K562 (cell line): Measurements from ENCODE around the gene AKAP12. TPM values are rescaled to one million over a fixed set of nuclear protein-coding genes. Genes with fewer than 3 reads are reported as not detected.
A peak's percentile ranks its signal among the peaks of the same experiment; 100 is the strongest.

ENCODE experiments used
- ATF1 ChIP-seq, 2 experiments: fragments of 450-650 bp in 1 of 2; IDR thresholded peaks; 2 replicates each; pipeline ENCODE4 v1.6.1; 2016; ENCODE audit warnings: missing compliant biosample characterization in 1 of 2, missing genetic modification characterization in 1 of 2
- BACH1 ChIP-seq: fragments of 200-800 bp; sonication (Bioruptor generic); IDR thresholded peaks from 2 replicates; pipeline ENCODE4 v1.6.1; 2016; ENCODE audit warnings: missing genetic modification characterization, missing compliant biosample characterization
- FOXK1 ChIP-seq: sonication (generic); formaldehyde crosslinking; IDR thresholded peaks from 2 replicates; pipeline ENCODE4 v1.8.0; 2022; ENCODE audit warnings: missing genetic modification reagents, mild to moderate bottlenecking, borderline replicate concordance
- KAT7 ChIP-seq: sonication (generic); formaldehyde crosslinking; IDR thresholded peaks from 2 replicates; pipeline ENCODE4 v1.8.0; 2022; ENCODE audit warnings: missing genetic modification reagents, mild to moderate bottlenecking, borderline replicate concordance
- KDM1A ChIP-seq, 2 experiments: fragments of 450-650 bp; IDR thresholded peaks; 2 replicates each; pipeline ENCODE4 v1.6.1; 2016; ENCODE audit warnings: mild to moderate bottlenecking in 2 of 2
- KDM2B ChIP-seq: fragments of 250-450 bp; sonication (Bioruptor Pico); IDR thresholded peaks from 2 replicates; pipeline ENCODE4 v1.8.0; 2021; ENCODE audit warnings: mild to moderate bottlenecking, moderate library complexity
- MAFF ChIP-seq: IDR thresholded peaks from 2 replicates; pipeline ENCODE4 v1.6.1; 2012; ENCODE audit warnings: low read length, improper control_type of control experiment
- MCM5 ChIP-seq: fragments of 450-650 bp; IDR thresholded peaks from 2 replicates; pipeline ENCODE4 v1.6.1; 2016; ENCODE audit warnings: low read depth
- NFRKB ChIP-seq: fragments of 450-650 bp; IDR thresholded peaks from 2 replicates; pipeline ENCODE4 v1.6.1; 2016; ENCODE audit warnings: low read depth
- RBM25 ChIP-seq: fragments of 200-400 bp; formaldehyde crosslinking; IDR thresholded peaks from 2 replicates; pipeline ENCODE4 v1.6.1; 2018; ENCODE audit warnings: low read length, low read depth, moderate library complexity; ENCODE audit not compliant: severe bottlenecking
- SMAD1 ChIP-seq: fragments of 150-350 bp; IDR thresholded peaks from 2 replicates; pipeline ENCODE4 v1.6.1; 2014; ENCODE audit warnings: low read length, low read depth; ENCODE audit not compliant: partially characterized antibody
- TOE1 ChIP-seq, 2 experiments: fragments of 450-650 bp in 1 of 2; sonication (generic) in 1 of 2; formaldehyde crosslinking in 1 of 2; IDR thresholded peaks; 2 replicates each; pipeline versions ENCODE4 v1.7.1 to v1.8.0; 2016 to 2022; ENCODE audit warnings: borderline replicate concordance in 2 of 2, mild to moderate bottlenecking in 2 of 2, antibody characterized with exemption in 1 of 2, inconsistent platforms in 1 of 2, low read depth in 1 of 2, missing genetic modification reagents in 1 of 2, moderate library complexity in 1 of 2
- XRCC5 ChIP-seq: fragments of 200-400 bp; formaldehyde crosslinking; IDR thresholded peaks from 2 replicates; pipeline ENCODE4 v1.6.1; 2017; ENCODE audit warnings: low read depth, mild to moderate bottlenecking, low read length
- YY1 ChIP-seq, 3 experiments: IDR thresholded peaks; 2 replicates each; pipeline ENCODE4 v1.6.1; 2011; ENCODE audit warnings: low read length in 2 of 3, mild to moderate bottlenecking in 2 of 3, moderate library complexity in 2 of 3, borderline replicate concordance in 1 of 3, control low read depth in 1 of 3, low read depth in 1 of 3; ENCODE audit not compliant: insufficient read depth in 3 of 3, insufficient replicate concordance in 2 of 3, control insufficient read depth in 1 of 3, insufficient read length in 1 of 3; ENCODE audit errors: extremely low read depth in 1 of 3
- ZC3H8 ChIP-seq: fragments of 450-650 bp; IDR thresholded peaks from 2 replicates; pipeline ENCODE4 v1.6.1; 2017
- ZFP1 ChIP-seq: fragments of 450-650 bp; formaldehyde crosslinking; IDR thresholded peaks from 2 replicates; pipeline ENCODE4 v1.4.0; 2020; ENCODE audit warnings: mild to moderate bottlenecking, mixed read lengths
- ZNF764 ChIP-seq: fragments of 250-450 bp; sonication (Bioruptor Pico); IDR thresholded peaks from 2 replicates; pipeline ENCODE4 v1.4.0; 2020; ENCODE audit warnings: low read depth, mild to moderate bottlenecking, moderate library complexity
- polyA plus RNA-seq, 8 experiments: library from polyadenylated mRNA; depleted of rRNA in 4 of 8; stranded (reverse) in 5 of 8; unstranded in 3 of 8; fragments of >200 nt; fragmentation: Nextera tagmentation in 2 of 8; fragmentation: Illumina TruSeq in 1 of 8; extraction: Ambion mirVana in 2 of 8; extraction: Trizol in 1 of 8; gene quantifications; 2 replicates each; pipeline versions ENCODE4 v1.2.1 to v1.2.3, GENCODE V29; 2011 to 2014; ENCODE audit warnings: inconsistent platforms in 1 of 8, missing spikeins in 1 of 8
- total RNA-seq, 7 experiments: library from RNA; depleted of rRNA in 6 of 7; stranded (reverse); fragments of >200 nt in 6 of 7; fragmentation: Illumina TruSeq in 2 of 7; extraction: Trizol in 2 of 7; gene quantifications; 2 replicates each; pipeline versions ENCODE4 v1.2.1 to v1.2.3, GENCODE V29; 2011 to 2021; ENCODE audit warnings: low replicate concordance in 1 of 7
- TF ChIP-seq, protein P1 (sequence below): fragments of 250-450 bp; sonication (Bioruptor Pico); IDR thresholded peaks from 2 replicates; pipeline ENCODE4 v1.8.0; 2021; ENCODE audit warnings: moderate library complexity, mild to moderate bottlenecking, inconsistent platforms
- TF ChIP-seq, protein P2 (sequence below), 2 experiments: fragments of 200-800 bp in 1 of 2; sonication (Bioruptor generic) in 1 of 2; sonication (generic) in 1 of 2; formaldehyde crosslinking in 1 of 2; IDR thresholded peaks in 1 of 2; conservative IDR thresholded peaks in 1 of 2; 2 replicates each; pipeline versions ENCODE4 v1.5.0 to v1.6.1; 2016 to 2020; ENCODE audit warnings: missing compliant biosample characterization in 1 of 2, missing genetic modification characterization in 1 of 2, missing genetic modification reagents in 1 of 2
- TF ChIP-seq, protein P3 (sequence below): fragments of 450-650 bp; formaldehyde crosslinking; conservative IDR thresholded peaks from 2 replicates; pipeline ENCODE4 v1.4.0; 2022; ENCODE audit warnings: mild to moderate bottlenecking, missing genetic modification characterization
- TF ChIP-seq, protein P4 (sequence below), 3 experiments: IDR thresholded peaks in 2 of 3; conservative IDR thresholded peaks in 1 of 3; 2 replicates each; pipeline ENCODE4 v1.5.1; 2011 to 2012; ENCODE audit warnings: low read length in 3 of 3, mild to moderate bottlenecking in 3 of 3, control low read depth in 2 of 3, improper control_type of control experiment in 1 of 3, inconsistent platforms in 1 of 3, low read depth in 1 of 3, mixed read lengths in 1 of 3, moderate library complexity in 1 of 3; ENCODE audit not compliant: insufficient read depth in 2 of 3

Gene AKAP12
- total and polyA plus RNA-seq, 9 of the 15 experiments (the other 6 are each of a cell fraction or from before 2014, with no cell fraction given): 0.08 to 2.0 (median 0.62) TPM

DNA sequence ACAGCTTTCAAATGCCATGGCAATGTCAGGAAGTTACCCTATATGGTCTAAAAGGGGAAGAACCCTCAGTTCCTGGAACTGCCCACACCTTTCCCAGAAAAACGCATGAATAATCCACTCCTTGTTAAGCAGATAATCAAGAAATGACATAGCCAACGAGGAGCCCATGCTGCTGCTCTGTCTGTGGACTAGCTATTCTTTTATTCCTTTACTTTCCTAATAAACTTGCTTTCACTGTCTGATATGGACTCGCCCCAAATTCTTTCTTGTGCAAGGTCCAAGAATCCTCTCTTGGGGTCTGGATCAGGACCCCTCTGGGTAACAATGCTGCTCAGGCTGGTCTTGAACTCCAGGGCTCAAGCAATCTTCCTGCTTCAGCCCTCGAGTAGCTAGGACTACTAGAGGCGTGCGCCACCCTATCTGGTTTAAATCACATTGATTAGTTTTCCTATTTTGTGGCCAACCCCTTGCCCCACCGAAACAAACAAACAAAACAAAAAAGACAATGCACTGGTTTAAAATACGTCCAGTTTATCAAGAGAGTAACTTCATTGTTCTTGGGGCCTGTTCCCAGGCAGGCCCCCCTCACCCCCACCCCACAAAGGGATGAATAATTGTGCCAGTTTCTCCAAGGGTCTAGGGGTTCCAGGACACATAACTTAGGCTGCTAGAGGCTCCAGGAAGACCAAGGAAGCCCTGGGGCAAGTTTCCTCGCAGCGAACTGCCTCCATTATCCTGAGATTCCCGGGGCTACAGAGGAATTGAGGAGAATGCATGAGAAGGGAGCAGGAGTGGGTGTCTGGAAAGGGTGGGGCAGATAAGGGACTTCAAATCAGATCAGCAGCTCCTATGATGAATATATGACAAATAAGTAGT lies 10.1 kb upstream of the AKAP12 start (continued):
- TF ChIP-seq TOE1 (IDR thresholded peaks at IDR 0.05; ENCODE audit: borderline replicate concordance) (0 out of 2 replicates have a peak, but pooled peaks have one; percentile 19), TOE1 (CRISPR knock-in tag; IDR thresholded peaks at IDR 0.05; ENCODE audit: borderline replicate concordance, low read depth) (no peak), MCM5 (no peak), YY1 (IDR thresholded peaks at IDR 0.05; ENCODE audit: borderline replicate concordance in 1 of 3, control insufficient read depth in 1 of 3, extremely low read depth in 1 of 3, insufficient read depth in 3 of 3, insufficient read length in 1 of 3, insufficient replicate concordance in 2 of 3, low read depth in 1 of 3, low read length in 2 of 3) (no peak), RBM25 (no peak), XRCC5 (no peak), FOXK1 (CRISPR knock-in tag) (no peak), NFRKB (0 out of 2 replicates have a peak, but pooled peaks have one; percentile 38), MAFF (no peak), SMAD1 (no peak), ZNF764 (CRISPR knock-in tag) (peak; percentile 44; the same call in 1 of the 2 replicates), BACH1 (peak; percentile 9; the same call in 1 of the 2 replicates), ZC3H8 (no peak), KDM2B (CRISPR knock-in tag) (no peak), ATF1 (CRISPR knock-in tag; IDR thresholded peaks at IDR 0.05) (no peak), ATF1 (tag; IDR thresholded peaks at IDR 0.05) (peak; percentile 69; the same call in 1 of the 2 replicates), ZFP1 (CRISPR knock-in tag) (no peak), KAT7 (CRISPR knock-in tag) (no peak), KDM1A (IDR thresholded peaks at IDR 0.05) (peak in 1 of 2 experiments; percentile 7; a peak in 2 of 4 replicates)
- TF ChIP-seq, protein P1, sequence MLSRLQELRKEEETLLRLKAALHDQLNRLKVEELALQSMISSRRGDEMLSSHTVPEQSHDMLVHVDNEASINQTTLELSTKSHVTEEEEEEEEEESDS (CRISPR knock-in tag): no peak
- TF ChIP-seq, protein P2, sequence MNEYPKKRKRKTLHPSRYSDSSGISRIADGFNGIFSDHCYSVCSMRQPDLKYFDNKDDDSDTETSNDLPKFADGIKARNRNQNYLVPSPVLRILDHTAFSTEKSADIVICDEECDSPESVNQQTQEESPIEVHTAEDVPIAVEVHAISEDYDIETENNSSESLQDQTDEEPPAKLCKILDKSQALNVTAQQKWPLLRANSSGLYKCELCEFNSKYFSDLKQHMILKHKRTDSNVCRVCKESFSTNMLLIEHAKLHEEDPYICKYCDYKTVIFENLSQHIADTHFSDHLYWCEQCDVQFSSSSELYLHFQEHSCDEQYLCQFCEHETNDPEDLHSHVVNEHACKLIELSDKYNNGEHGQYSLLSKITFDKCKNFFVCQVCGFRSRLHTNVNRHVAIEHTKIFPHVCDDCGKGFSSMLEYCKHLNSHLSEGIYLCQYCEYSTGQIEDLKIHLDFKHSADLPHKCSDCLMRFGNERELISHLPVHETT (CRISPR knock-in tag; conservative IDR thresholded peaks at IDR 0.05 in 1 of 2, IDR thresholded peaks at IDR 0.05 in 1 of 2): no peak; a peak in 2 of 4 replicates
- TF ChIP-seq, protein P3, sequence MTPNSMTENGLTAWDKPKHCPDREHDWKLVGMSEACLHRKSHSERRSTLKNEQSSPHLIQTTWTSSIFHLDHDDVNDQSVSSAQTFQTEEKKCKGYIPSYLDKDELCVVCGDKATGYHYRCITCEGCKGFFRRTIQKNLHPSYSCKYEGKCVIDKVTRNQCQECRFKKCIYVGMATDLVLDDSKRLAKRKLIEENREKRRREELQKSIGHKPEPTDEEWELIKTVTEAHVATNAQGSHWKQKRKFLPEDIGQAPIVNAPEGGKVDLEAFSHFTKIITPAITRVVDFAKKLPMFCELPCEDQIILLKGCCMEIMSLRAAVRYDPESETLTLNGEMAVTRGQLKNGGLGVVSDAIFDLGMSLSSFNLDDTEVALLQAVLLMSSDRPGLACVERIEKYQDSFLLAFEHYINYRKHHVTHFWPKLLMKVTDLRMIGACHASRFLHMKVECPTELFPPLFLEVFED: no peak
- TF ChIP-seq, protein P4, sequence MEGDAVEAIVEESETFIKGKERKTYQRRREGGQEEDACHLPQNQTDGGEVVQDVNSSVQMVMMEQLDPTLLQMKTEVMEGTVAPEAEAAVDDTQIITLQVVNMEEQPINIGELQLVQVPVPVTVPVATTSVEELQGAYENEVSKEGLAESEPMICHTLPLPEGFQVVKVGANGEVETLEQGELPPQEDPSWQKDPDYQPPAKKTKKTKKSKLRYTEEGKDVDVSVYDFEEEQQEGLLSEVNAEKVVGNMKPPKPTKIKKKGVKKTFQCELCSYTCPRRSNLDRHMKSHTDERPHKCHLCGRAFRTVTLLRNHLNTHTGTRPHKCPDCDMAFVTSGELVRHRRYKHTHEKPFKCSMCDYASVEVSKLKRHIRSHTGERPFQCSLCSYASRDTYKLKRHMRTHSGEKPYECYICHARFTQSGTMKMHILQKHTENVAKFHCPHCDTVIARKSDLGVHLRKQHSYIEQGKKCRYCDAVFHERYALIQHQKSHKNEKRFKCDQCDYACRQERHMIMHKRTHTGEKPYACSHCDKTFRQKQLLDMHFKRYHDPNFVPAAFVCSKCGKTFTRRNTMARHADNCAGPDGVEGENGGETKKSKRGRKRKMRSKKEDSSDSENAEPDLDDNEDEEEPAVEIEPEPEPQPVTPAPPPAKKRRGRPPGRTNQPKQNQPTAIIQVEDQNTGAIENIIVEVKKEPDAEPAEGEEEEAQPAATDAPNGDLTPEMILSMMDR (IDR thresholded peaks at IDR 0.05 in 2 of 3, conservative IDR thresholded peaks at IDR 0.05 in 1 of 3; ENCODE audit: insufficient read depth in 2 of 3, low read depth in 1 of 3, low read length in 3 of 3): no peak
